CD4-positive, alpha-beta T cell (primary cell): ENCODE measurements around the gene EYA2. TPM values are rescaled to one million over a fixed set of nuclear protein-coding genes. Genes with fewer than 3 reads are reported as not detected.

Source experiments
- ATAC-seq: fragments of 200-7000 bp; cut with Tn5 transposase; one replicate; pipeline ENCODE4 v1.10.0; 2022; ENCODE audit warnings: mild to moderate bottlenecking; ENCODE audit not compliant: poor library complexity
- CTCF ChIA-PET: fragments of 350-600 bp; sonication (Branson Sonifier 250); formaldehyde crosslinking; loops from one replicate; lab custom pipeline; 2021; ENCODE audit warnings: antibody characterized with exemption, inconsistent platforms; lab: Charles Lee
- POLR2A ChIA-PET: fragments of 350-600 bp; sonication (Branson Sonifier 250); formaldehyde crosslinking; loops from one replicate; lab custom pipeline; 2021; ENCODE audit warnings: antibody characterized with exemption, inconsistent platforms; lab: Charles Lee
- DNase-seq, 14 experiments: peaks; one replicate each; pipeline ENCODE4 v3.0.0-alpha.2; 2013 to 2020; ENCODE audit warnings: mixed read lengths in 2 of 14
- H3K27ac ChIP-seq, 2 donors: one replicate each; pipeline versions ENCODE4 v1.5.1 to v1.7.0; 2013; ENCODE audit warnings: low read length in 2 of 2, low read depth in 1 of 2, mild to moderate bottlenecking in 1 of 2
- H3K27me3 ChIP-seq, 2 experiments: 1 replicate in 1 of 2; 2 replicates in 1 of 2; pipeline versions ENCODE4 v1.6.1 to v1.7.0; 2013; ENCODE audit warnings: low read length in 2 of 2, control low read depth in 1 of 2, mild to moderate bottlenecking in 1 of 2, moderate library complexity in 1 of 2; ENCODE audit not compliant: insufficient read depth in 2 of 2, control insufficient read depth in 1 of 2
- H3K36me3 ChIP-seq: one replicate; pipeline ENCODE4 v1.6.1; 2013; ENCODE audit warnings: low read length, control low read depth; ENCODE audit not compliant: insufficient read depth
- H3K4me1 ChIP-seq: one replicate; pipeline ENCODE4 v1.6.1; 2013; ENCODE audit warnings: low read length, control low read depth; ENCODE audit not compliant: insufficient read depth
- H3K4me3 ChIP-seq: one replicate; pipeline ENCODE4 v1.5.1; 2013; ENCODE audit warnings: mild to moderate bottlenecking, low read length, moderate library complexity
- H3K9me3 ChIP-seq, 2 experiments: 1 replicate in 1 of 2; 2 replicates in 1 of 2; pipeline versions ENCODE4 v1.6.1 to v1.7.0; 2013; ENCODE audit warnings: low read length in 2 of 2, mild to moderate bottlenecking in 2 of 2, control low read depth in 1 of 2, moderate library complexity in 1 of 2; ENCODE audit not compliant: control insufficient read depth in 1 of 2, insufficient read depth in 1 of 2
- H3K27ac Mint-ChIP-seq: one replicate; pipeline ENCODE4 v1.8.0; 2020; ENCODE audit warnings: mixed read lengths
- H3K27me3 Mint-ChIP-seq: one replicate; pipeline ENCODE4 v1.8.0; 2021; ENCODE audit warnings: mixed read lengths
- H3K36me3 Mint-ChIP-seq: one replicate; pipeline ENCODE4 v1.8.0; 2021; ENCODE audit warnings: low read depth, mixed read lengths
- H3K4me1 Mint-ChIP-seq: one replicate; pipeline ENCODE4 v1.8.0; 2021; ENCODE audit warnings: low read depth, mixed read lengths
- H3K4me3 Mint-ChIP-seq: one replicate; pipeline ENCODE4 v1.8.0; 2020; ENCODE audit warnings: mild to moderate bottlenecking, mixed read lengths
- H3K9me3 Mint-ChIP-seq: one replicate; pipeline ENCODE4 v1.8.0; 2020; ENCODE audit warnings: mixed read lengths
- CTCF ChIP-seq: fragments of 200-600 bp; IDR thresholded peaks from one replicate; pipeline ENCODE4 v1.8.0; 2022; ENCODE audit warnings: antibody characterized with exemption, mild to moderate bottlenecking
- intact Hi-C, 2 experiments: fragments of 100-400 bp; cut with DNase I in 1 of 2; cut with micrococcal nuclease in 1 of 2; formaldehyde crosslinking; loops; one replicate each; pipeline versions ENCODE4 v1.15.1 to v1.9.0; 2023 to 2025; cut with DNase I, micrococcal nuclease
- total RNA-seq, 174 experiments: library from RNA in 2 of 174; stranded (reverse) in 2 of 174; gene quantifications; one replicate each; pipeline ENCODE4 v1.2.3 and lab custom pipeline; 2021 to 2026

EYA2 gene
- total RNA-seq, 2 experiments from 2014 or later, result not detected

DNA sequence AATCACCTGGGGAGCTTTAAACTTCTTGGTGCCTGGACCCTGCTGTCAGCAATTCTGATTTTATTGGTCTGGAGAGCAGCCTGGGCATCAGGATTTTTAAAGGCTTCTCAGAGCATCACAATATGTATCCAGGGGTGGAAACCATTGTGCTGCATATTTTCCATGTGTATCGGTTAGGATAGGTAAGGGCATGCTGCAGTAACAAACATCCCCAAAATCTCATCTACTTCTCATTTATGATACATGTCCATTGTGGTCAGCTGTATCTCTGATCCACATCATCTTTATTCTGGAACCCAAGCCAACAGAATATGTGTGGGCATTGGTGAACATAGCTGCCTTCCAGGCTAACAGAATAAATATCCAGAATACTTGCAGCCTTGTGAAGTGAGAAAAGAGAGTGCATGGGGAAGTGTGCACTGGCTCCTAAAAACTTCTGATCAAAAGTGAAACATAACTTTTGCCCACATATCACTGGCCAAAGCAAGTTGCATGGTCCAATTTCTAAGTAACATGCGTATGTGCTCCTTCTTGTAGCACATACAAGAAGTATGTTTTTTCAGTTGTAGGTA is 246.8 kb downstream of the EYA2 start:
- TF ChIP-seq CTCF, result no peak
- no peaks in the 10 kb centered on the region for H3K9me3 Mint-ChIP-seq
- ATAC-seq (no peak), DNase-seq (no peak)
- H3K4me1 Mint-ChIP-seq, result no peaks in the 10 kb centered on the region
- Histone ChIP-seq H3K27ac (no peak overlapping the region), H3K9me3 (no peaks in the 10 kb centered on the region), H3K36me3 (no peaks in the 10 kb centered on the region), H3K27me3 (peaks cover 0 to 2% of the 10 kb centered on the region in 2 experiments), H3K4me1 (no peaks in the 10 kb centered on the region), H3K4me3 (no peak overlapping the region)
- CTCF ChIA-PET, result no interaction called here
- peaks cover 16% of the 10 kb centered on the region for H3K27me3 Mint-ChIP-seq
- intact Hi-C loops, result no loop called here
- POLR2A ChIA-PET, result no interaction called here
- no peak overlapping the region for H3K4me3 Mint-ChIP-seq
- H3K36me3 Mint-ChIP-seq, result no peaks in the 10 kb centered on the region
- H3K27ac Mint-ChIP-seq, result no peak overlapping the region

GRCh38 chr20:47141941-47142773 is 247.5 kb downstream of the EYA2 start:
- Histone ChIP-seq H3K36me3 (no peaks in the 10 kb centered on the region), H3K4me1 (no peaks in the 10 kb centered on the region), H3K9me3 (no peaks in the 10 kb centered on the region), H3K27ac (no peak overlapping the region), H3K27me3 (peaks cover 0 to 2% of the 10 kb centered on the region in 2 experiments), H3K4me3 (no peak overlapping the region)
- no peak overlapping the region for H3K27ac Mint-ChIP-seq
- DNase-seq (no peak), ATAC-seq (no peak)
- H3K9me3 Mint-ChIP-seq, result no peaks in the 10 kb centered on the region
- H3K4me1 Mint-ChIP-seq, result no peaks in the 10 kb centered on the region
- ChIA-PET POLR2A (no interaction called here), CTCF (no interaction called here)
- intact Hi-C loops, result no loop called here
- no peaks in the 10 kb centered on the region for H3K36me3 Mint-ChIP-seq
- no peak overlapping the region for H3K4me3 Mint-ChIP-seq
- no peak for TF ChIP-seq CTCF
- H3K27me3 Mint-ChIP-seq, result peaks cover 16% of the 10 kb centered on the region

- no peak for TF ChIP-seq CTCF
- intact Hi-C loops, result no loop called here
- CTCF ChIA-PET, result no interaction called here
Observed at GRCh38 chr20:47142774-47143170, 248.1 kb downstream of the EYA2 start.

More at GRCh38 chr20:47142774-47143170, 248.1 kb downstream of the EYA2 start:
- H3K9me3 Mint-ChIP-seq, result no peaks in the 10 kb centered on the region
- H3K4me3 ChIP-seq, result no peak overlapping the region
- no peak overlapping the region for H3K27ac ChIP-seq
- no peaks in the 10 kb centered on the region for H3K36me3 Mint-ChIP-seq
- H3K36me3 ChIP-seq, result no peaks in the 10 kb centered on the region
- H3K4me3 Mint-ChIP-seq, result no peak overlapping the region
- DNase-seq, result no peak
- no peaks in the 10 kb centered on the region for H3K4me1 ChIP-seq
- H3K27me3 ChIP-seq, result peaks cover 0 to 2% of the 10 kb centered on the region in 2 experiments
- no peaks in the 10 kb centered on the region for H3K9me3 ChIP-seq
- POLR2A ChIA-PET, result no interaction called here
- ATAC-seq, result no peak
- H3K4me1 Mint-ChIP-seq, result no peaks in the 10 kb centered on the region
- H3K27me3 Mint-ChIP-seq, result peaks cover 16% of the 10 kb centered on the region
- H3K27ac Mint-ChIP-seq, result no peak overlapping the region
